SK-N-SH (cell line): ENCODE results near the gene HSF5. TPM values are rescaled to one million over a fixed set of nuclear protein-coding genes. Genes with fewer than 3 reads are reported as not detected.

Source experiments
- CTCF ChIA-PET: fragments of 300-600, 350-600 bp; formaldehyde crosslinking; extraction: SDS; loops from one replicate; lab custom pipeline; 2021; lab: Yijun Ruan, JAX
- POLR2A ChIA-PET: fragments of 350-600 bp; sonication (Branson Sonifier 250); formaldehyde crosslinking; extraction: SDS; loops from one replicate; lab custom pipeline; 2020; ENCODE audit warnings: antibody characterized with exemption, inconsistent platforms; lab: Yijun Ruan, JAX
- DNase-seq: peaks from one replicate; pipeline ENCODE4 v3.0.0; 2012
- H2AFZ ChIP-seq: fragments of 200-600 bp; sonication (generic); 2 replicates; pipeline ENCODE4 v1.8.1; 2016; ENCODE audit warnings: antibody characterized with exemption, mild to moderate bottlenecking, low read depth
- H3F3A ChIP-seq: fragments of 200-600 bp; sonication (generic); replicated peaks from 2 replicates; pipeline ENCODE3; 2016; ENCODE audit warnings: antibody characterized with exemption, mild to moderate bottlenecking; ENCODE audit not compliant: insufficient read depth
- H3K27ac ChIP-seq, 2 experiments: fragments of 200-500 bp in 1 of 2; fragments of 200-600 bp in 1 of 2; sonication (Bioruptor generic) in 1 of 2; sonication (generic), shearing (Covaris generic) in 1 of 2; 2 replicates each; pipeline versions ENCODE4 v1.5.1 to v1.6.1; 2014 to 2016; ENCODE audit warnings: low read depth in 2 of 2, inconsistent platforms in 1 of 2, low read length in 1 of 2, mild to moderate bottlenecking in 1 of 2, mixed read lengths in 1 of 2
- H3K27me3 ChIP-seq: fragments of 200-600 bp; sonication (generic), shearing (Covaris generic); 2 replicates; pipeline ENCODE4 v1.6.1; 2016; ENCODE audit warnings: mixed run types; ENCODE audit not compliant: insufficient read depth
- H3K36me3 ChIP-seq, 2 experiments: fragments of 200-500 bp in 1 of 2; fragments of 200-600 bp in 1 of 2; sonication (Bioruptor generic) in 1 of 2; sonication (generic) in 1 of 2; replicated peaks in 1 of 2; 2 replicates each; pipeline versions ENCODE3 to v1.5.1; 2014 to 2016; ENCODE audit warnings: low read length in 1 of 2, mild to moderate bottlenecking in 1 of 2; ENCODE audit not compliant: insufficient read depth in 2 of 2, control insufficient read depth in 1 of 2
- H3K4me1 ChIP-seq, 2 experiments: fragments of 200-500 bp in 1 of 2; fragments of 200-600 bp in 1 of 2; sonication (Bioruptor generic) in 1 of 2; sonication (generic), shearing (Covaris generic) in 1 of 2; 2 replicates each; pipeline versions ENCODE4 v1.5.1 to v1.6.1; 2014 to 2016; ENCODE audit warnings: low read depth in 1 of 2, low read length in 1 of 2, mixed run types in 1 of 2; ENCODE audit not compliant: insufficient read depth in 2 of 2, control insufficient read depth in 1 of 2
- H3K4me2 ChIP-seq: fragments of 200-600 bp; sonication (generic), shearing (Covaris generic); 2 replicates; pipeline ENCODE4 v1.6.1; 2017; ENCODE audit warnings: mixed run types
- H3K4me3 ChIP-seq, 2 experiments: fragments of 200-500 bp in 1 of 2; fragments of 200-600 bp in 1 of 2; sonication (Bioruptor generic) in 1 of 2; sonication (generic), shearing (Covaris generic) in 1 of 2; 2 replicates each; pipeline versions ENCODE4 v1.5.1 to v1.8.1; 2014 to 2016; ENCODE audit warnings: low read depth in 2 of 2, inconsistent platforms in 1 of 2, low read length in 1 of 2, mild to moderate bottlenecking in 1 of 2, mixed read lengths in 1 of 2, moderate library complexity in 1 of 2
- H3K79me2 ChIP-seq: fragments of 200-600 bp; sonication (generic); 2 replicates; pipeline ENCODE4 v1.8.1; 2017; ENCODE audit warnings: mild to moderate bottlenecking; ENCODE audit not compliant: insufficient read depth
- H3K9ac ChIP-seq: fragments of 200-600 bp; sonication (generic); 2 replicates; pipeline ENCODE4 v1.6.1; 2017; ENCODE audit warnings: mixed run types
- H3K9me2 ChIP-seq: fragments of 200-600 bp; sonication (generic); 2 replicates; pipeline ENCODE4 v1.6.1; 2017; ENCODE audit warnings: mixed run types
- H3K9me3 ChIP-seq: fragments of 200-600 bp; sonication (generic); 2 replicates; pipeline ENCODE4 v1.6.1; 2017; ENCODE audit warnings: mixed run types, mild to moderate bottlenecking, moderate library complexity
- H4K20me1 ChIP-seq: fragments of 200-600 bp; sonication (generic); 2 replicates; pipeline ENCODE4 v1.6.1; 2017; ENCODE audit warnings: mild to moderate bottlenecking, mixed run types; ENCODE audit not compliant: insufficient read depth
- FOSL2 ChIP-seq: IDR thresholded peaks from 2 replicates; pipeline ENCODE4 v1.4.0; 2012; ENCODE audit warnings: low read depth, mild to moderate bottlenecking, moderate library complexity, borderline replicate concordance
- GABPA ChIP-seq: IDR thresholded peaks from 2 replicates; pipeline ENCODE4 v1.4.0; 2012; ENCODE audit warnings: low read depth, mild to moderate bottlenecking
- IRF3 ChIP-seq: fragments of 150-350 bp; IDR thresholded peaks from 2 replicates; pipeline ENCODE4 v1.6.1; 2016; ENCODE audit warnings: mild to moderate bottlenecking, low read depth, low read length
- NFIC ChIP-seq: IDR thresholded peaks from 2 replicates; pipeline ENCODE4 v1.4.0; 2012; ENCODE audit warnings: borderline replicate concordance
- NRF1 ChIP-seq: IDR thresholded peaks from 2 replicates; pipeline ENCODE4 v1.6.1; 2012; ENCODE audit warnings: low read depth, mild to moderate bottlenecking, low read length
- RAD21 ChIP-seq: IDR thresholded peaks from 2 replicates; pipeline ENCODE4 v1.6.1; 2012; ENCODE audit warnings: mild to moderate bottlenecking, low read length
- REST ChIP-seq: IDR thresholded peaks from 2 replicates; pipeline ENCODE4 v1.6.1; 2012; ENCODE audit warnings: mild to moderate bottlenecking, low read depth, low read length, moderate library complexity
- RXRA ChIP-seq: IDR thresholded peaks from 2 replicates; pipeline ENCODE4 v1.4.0; 2012; ENCODE audit warnings: low read depth, mild to moderate bottlenecking, borderline replicate concordance
- SMC3 ChIP-seq: IDR thresholded peaks from 2 replicates; pipeline ENCODE4 v1.6.1; 2012; ENCODE audit warnings: low read depth, low read length, improper control_type of control experiment
- TAF1 ChIP-seq: IDR thresholded peaks from 2 replicates; pipeline ENCODE4 v1.6.1; 2012; ENCODE audit warnings: low read depth, mild to moderate bottlenecking, low read length, moderate library complexity, borderline replicate concordance
- TEAD4 ChIP-seq: IDR thresholded peaks from 2 replicates; pipeline ENCODE4 v1.4.0; 2012; ENCODE audit warnings: mild to moderate bottlenecking, borderline replicate concordance; ENCODE audit not compliant: insufficient read depth
- whole genome bisulfite sequencing: methylation state at CpG from one replicate; pipeline ENCODE4 v1.1.6; 2017; ENCODE audit warnings: low lambda C conversion rate; 5-methylcytosine and 5-hydroxymethylcytosine counted together
- polyA plus RNA-seq, 3 experiments: library from polyadenylated mRNA; depleted of rRNA; stranded (reverse); fragments of >200 nt; gene quantifications; 2 replicates each; pipeline ENCODE4 v1.2.3, GENCODE V29; 2012
- TF ChIP-seq, protein P1 (sequence below): fragments of 200-600 bp; sonication (generic); IDR thresholded peaks from 2 replicates; pipeline ENCODE4 v1.6.1; 2017; ENCODE audit warnings: antibody characterized with exemption, mild to moderate bottlenecking, moderate library complexity

The HSF5 gene
- polyA plus RNA-seq (2012; rRNA removed), result not detected in 2 replicates
- polyA plus RNA-seq (2012; cell fraction: cytosol; rRNA removed), result 0.01 TPM in 2 replicates
- polyA plus RNA-seq (2012; cell fraction: nucleus; rRNA removed), result 0.05 TPM in 1 of 2 replicates, not detected in the other

DNA sequence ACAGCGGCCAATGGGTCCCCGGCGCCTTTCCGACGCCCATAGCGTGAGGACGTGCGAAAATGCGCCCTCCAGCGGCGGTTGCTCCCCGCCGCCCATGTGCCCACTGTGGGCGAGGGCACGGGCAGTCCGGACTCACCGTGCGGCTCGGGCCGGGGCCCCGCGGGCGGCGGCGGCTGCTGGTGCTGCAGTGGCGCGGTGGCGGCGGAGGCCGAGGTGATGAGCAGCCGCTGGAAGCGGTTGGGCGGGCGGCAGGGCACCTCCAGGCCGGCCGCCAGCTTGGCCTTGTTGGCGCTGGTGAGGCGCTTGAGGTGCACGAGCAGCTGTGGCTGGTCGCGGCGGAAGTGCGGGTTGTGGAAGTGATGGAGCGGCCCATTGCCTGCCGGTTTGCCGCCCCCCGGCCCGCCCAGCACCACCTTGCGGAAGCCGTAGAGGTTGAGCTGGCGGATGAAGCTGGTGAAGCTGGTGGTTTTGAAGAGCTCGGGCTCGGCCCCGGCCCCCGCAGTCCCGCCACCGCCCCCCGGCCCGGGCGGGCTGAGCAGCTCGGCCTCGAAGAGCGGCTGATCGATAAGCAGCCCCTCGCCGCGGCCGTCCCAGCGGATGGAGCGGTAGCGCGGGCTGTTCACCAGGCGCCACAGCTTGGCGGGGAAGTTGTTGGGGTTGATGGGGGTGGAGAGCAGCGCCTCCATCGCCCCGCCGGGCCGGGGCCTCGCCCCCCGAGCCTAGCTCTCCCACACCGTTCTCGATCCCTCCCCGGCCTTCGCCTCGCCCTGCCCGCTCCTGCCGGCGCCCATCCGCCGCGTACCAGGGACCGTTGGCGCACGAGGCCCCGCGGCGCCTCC, at the start of gene HSF5:
TSS of gene HSF5 (minus strand) at position 820 of the 839 bp plus-strand sequence. CDS start at position 686, 134 bp downstream.
- ChIA-PET POLR2A (interaction anchor here (0.6 kb wide), 1 partner anchor 70 kb away, joined by 4 read pairs; no protein-coding TSS in a partner anchor), CTCF (interaction anchor here (1.0 to 1.1 kb wide), 2 partner anchors 10 to 39 kb away, joined by 3 read pairs; no protein-coding TSS in a partner anchor)
- Histone ChIP-seq H3K4me2 (no peak within 1 kb of the TSS), H3K4me1 (no peaks in the 10 kb centered on the region), H3K36me3 (peaks cover 35 to 49% of the 10 kb centered on the region in 2 experiments), H3K9me2 (no peaks in the 10 kb centered on the region), H3K79me2 (no peaks in the 10 kb centered on the region), H3K4me3 (no peak within 1 kb of the TSS), H3K9me3 (no peaks in the 10 kb centered on the region), H3F3A (no peaks in the 10 kb centered on the region), H2AFZ (no peak within 1 kb of the TSS), H3K9ac (no peak within 1 kb of the TSS), H3K27ac (no peak within 1 kb of the TSS), H3K27me3 (no peaks in the 10 kb centered on the region), H4K20me1 (no peaks in the 10 kb centered on the region)
- 97% methylated on average over 87 of the region's 98 CpGs for WGBS
- TF ChIP-seq IRF3 (no peak), TAF1 (no peak), TEAD4 (no peak), FOSL2 (no peak), NFIC (no peak), REST (no peak), SMC3 (no peak), NRF1 (no peak), RXRA (no peak), RAD21 (no peak), GABPA (no peak)
- TF ChIP-seq, protein P1, sequence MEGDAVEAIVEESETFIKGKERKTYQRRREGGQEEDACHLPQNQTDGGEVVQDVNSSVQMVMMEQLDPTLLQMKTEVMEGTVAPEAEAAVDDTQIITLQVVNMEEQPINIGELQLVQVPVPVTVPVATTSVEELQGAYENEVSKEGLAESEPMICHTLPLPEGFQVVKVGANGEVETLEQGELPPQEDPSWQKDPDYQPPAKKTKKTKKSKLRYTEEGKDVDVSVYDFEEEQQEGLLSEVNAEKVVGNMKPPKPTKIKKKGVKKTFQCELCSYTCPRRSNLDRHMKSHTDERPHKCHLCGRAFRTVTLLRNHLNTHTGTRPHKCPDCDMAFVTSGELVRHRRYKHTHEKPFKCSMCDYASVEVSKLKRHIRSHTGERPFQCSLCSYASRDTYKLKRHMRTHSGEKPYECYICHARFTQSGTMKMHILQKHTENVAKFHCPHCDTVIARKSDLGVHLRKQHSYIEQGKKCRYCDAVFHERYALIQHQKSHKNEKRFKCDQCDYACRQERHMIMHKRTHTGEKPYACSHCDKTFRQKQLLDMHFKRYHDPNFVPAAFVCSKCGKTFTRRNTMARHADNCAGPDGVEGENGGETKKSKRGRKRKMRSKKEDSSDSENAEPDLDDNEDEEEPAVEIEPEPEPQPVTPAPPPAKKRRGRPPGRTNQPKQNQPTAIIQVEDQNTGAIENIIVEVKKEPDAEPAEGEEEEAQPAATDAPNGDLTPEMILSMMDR, result no peak
- DNase-seq, result peak; percentile 38
